HepG2 (cell line): ENCODE data around the gene HPCAL1. TPM values are rescaled to one million over a fixed set of nuclear protein-coding genes. Genes with fewer than 3 reads are reported as not detected.

Experiments
- CBX5 ChIP-seq: sonication (generic); formaldehyde crosslinking; IDR thresholded peaks from 2 replicates; pipeline ENCODE4 v1.4.0; 2020; ENCODE audit warnings: missing genetic modification reagents, borderline replicate concordance
- DMAP1 ChIP-seq: IDR thresholded peaks from 2 replicates; pipeline ENCODE4 v1.6.1; 2016
- ELF3 ChIP-seq: IDR thresholded peaks from 2 replicates; pipeline ENCODE4 v1.6.1; 2016; ENCODE audit warnings: missing genetic modification reagents, missing compliant biosample characterization
- JARID2 ChIP-seq: sonication (generic); formaldehyde crosslinking; IDR thresholded peaks from 2 replicates; pipeline ENCODE4 v1.8.1; 2023; ENCODE audit warnings: missing genetic modification reagents, inconsistent platforms; ENCODE audit not compliant: insufficient replicate concordance
- KAT8 ChIP-seq: IDR thresholded peaks from 2 replicates; pipeline ENCODE4 v1.6.1; 2016; ENCODE audit warnings: missing genetic modification reagents, missing compliant biosample characterization
- KDM1A ChIP-seq: IDR thresholded peaks from 2 replicates; pipeline ENCODE4 v1.6.1; 2016; ENCODE audit warnings: missing compliant biosample characterization
- LCORL ChIP-seq, 2 experiments: fragments of 450-650 bp in 1 of 2; sonication (generic) in 1 of 2; formaldehyde crosslinking in 1 of 2; IDR thresholded peaks; 2 replicates each; pipeline versions ENCODE4 v1.5.0 to v1.6.1; 2017 to 2020; ENCODE audit warnings: antibody characterized with exemption in 1 of 2, missing genetic modification reagents in 1 of 2
- MIER3 ChIP-seq: IDR thresholded peaks from 2 replicates; pipeline ENCODE4 v1.6.1; 2016; ENCODE audit warnings: missing compliant biosample characterization, borderline replicate concordance
- RARA ChIP-seq: IDR thresholded peaks from 2 replicates; pipeline ENCODE4 v1.6.1; 2016; ENCODE audit warnings: missing genetic modification reagents, missing compliant biosample characterization
- ZKSCAN8 ChIP-seq: IDR thresholded peaks from 2 replicates; pipeline ENCODE4 v1.6.1; 2016; ENCODE audit warnings: borderline replicate concordance, missing genetic modification reagents, missing compliant biosample characterization
- ZNF160 ChIP-seq: sonication (generic); formaldehyde crosslinking; IDR thresholded peaks from 2 replicates; pipeline ENCODE4 v1.8.0; 2022; ENCODE audit warnings: mild to moderate bottlenecking, inconsistent platforms, missing genetic modification reagents
- ZNF256 ChIP-seq: sonication (generic); formaldehyde crosslinking; conservative IDR thresholded peaks from 2 replicates; pipeline ENCODE4 v1.4.0; 2020; ENCODE audit warnings: missing genetic modification reagents
- ZNF33B ChIP-seq: sonication (generic); formaldehyde crosslinking; IDR thresholded peaks from 2 replicates; pipeline ENCODE4 v1.5.1; 2020; ENCODE audit warnings: mild to moderate bottlenecking, missing genetic modification reagents
- ZNF607 ChIP-seq: sonication (generic); formaldehyde crosslinking; IDR thresholded peaks from 2 replicates; pipeline ENCODE4 v1.5.1; 2020; ENCODE audit warnings: missing genetic modification reagents, mild to moderate bottlenecking, borderline replicate concordance
- ZSCAN31 ChIP-seq: sonication (generic); formaldehyde crosslinking; IDR thresholded peaks from 2 replicates; pipeline ENCODE4 v1.5.0; 2020; ENCODE audit warnings: low read depth, mild to moderate bottlenecking, missing genetic modification reagents
- polyA plus RNA-seq, 8 experiments: library from polyadenylated mRNA; depleted of rRNA in 3 of 8; stranded (reverse) in 7 of 8; unstranded in 1 of 8; fragments of >200 nt; fragmentation: Illumina TruSeq in 4 of 8; extraction: Trizol in 4 of 8; gene quantifications; 2 replicates each; pipeline versions ENCODE4 v1.2.1 to v1.2.3, GENCODE V29; 2011 to 2016; ENCODE audit warnings: low read depth in 4 of 8, missing spikeins in 1 of 8, mixed read lengths in 1 of 8; ENCODE audit not compliant: insufficient read depth in 1 of 8
- total RNA-seq, 5 experiments: library from RNA; depleted of rRNA; stranded (reverse); fragments of >200 nt; fragmentation: Illumina TruSeq; extraction: Trizol; gene quantifications; 2 replicates each; pipeline ENCODE4 v1.2.3, GENCODE V29; 2016; ENCODE audit warnings: low read depth in 1 of 5
- TF ChIP-seq, protein P1 (sequence below), 2 experiments: sonication (generic) in 1 of 2; formaldehyde crosslinking in 1 of 2; IDR thresholded peaks; 2 replicates each; pipeline versions ENCODE4 v1.4.0 to v1.6.1; 2018 to 2020; ENCODE audit warnings: missing genetic modification reagents in 2 of 2, borderline replicate concordance in 1 of 2, low read depth in 1 of 2, mild to moderate bottlenecking in 1 of 2, missing biosample characterization in 1 of 2
- TF ChIP-seq, protein P2 (sequence below): IDR thresholded peaks from 2 replicates; pipeline ENCODE4 v1.6.1; 2018; ENCODE audit warnings: missing genetic modification reagents
- TF ChIP-seq, protein P3 (sequence below): sonication (generic); formaldehyde crosslinking; conservative IDR thresholded peaks from 2 replicates; pipeline ENCODE4 v1.8.0; 2022; ENCODE audit warnings: missing genetic modification reagents
- TF ChIP-seq, protein P4 (sequence below): sonication (generic); formaldehyde crosslinking; IDR thresholded peaks from 2 replicates; pipeline ENCODE4 v1.8.1; 2023; ENCODE audit warnings: mild to moderate bottlenecking, missing genetic modification reagents
- TF ChIP-seq, protein P5 (sequence below): sonication (generic); formaldehyde crosslinking; IDR thresholded peaks from 2 replicates; pipeline ENCODE4 v1.5.1; 2020; ENCODE audit warnings: mild to moderate bottlenecking, missing genetic modification reagents, moderate library complexity

HPCAL1 gene
- total and polyA plus RNA-seq, 2 of the 13 experiments (the other 11 are each of a cell fraction or from before 2014, with no cell fraction given), result 29.5 to 29.9 TPM

DNA sequence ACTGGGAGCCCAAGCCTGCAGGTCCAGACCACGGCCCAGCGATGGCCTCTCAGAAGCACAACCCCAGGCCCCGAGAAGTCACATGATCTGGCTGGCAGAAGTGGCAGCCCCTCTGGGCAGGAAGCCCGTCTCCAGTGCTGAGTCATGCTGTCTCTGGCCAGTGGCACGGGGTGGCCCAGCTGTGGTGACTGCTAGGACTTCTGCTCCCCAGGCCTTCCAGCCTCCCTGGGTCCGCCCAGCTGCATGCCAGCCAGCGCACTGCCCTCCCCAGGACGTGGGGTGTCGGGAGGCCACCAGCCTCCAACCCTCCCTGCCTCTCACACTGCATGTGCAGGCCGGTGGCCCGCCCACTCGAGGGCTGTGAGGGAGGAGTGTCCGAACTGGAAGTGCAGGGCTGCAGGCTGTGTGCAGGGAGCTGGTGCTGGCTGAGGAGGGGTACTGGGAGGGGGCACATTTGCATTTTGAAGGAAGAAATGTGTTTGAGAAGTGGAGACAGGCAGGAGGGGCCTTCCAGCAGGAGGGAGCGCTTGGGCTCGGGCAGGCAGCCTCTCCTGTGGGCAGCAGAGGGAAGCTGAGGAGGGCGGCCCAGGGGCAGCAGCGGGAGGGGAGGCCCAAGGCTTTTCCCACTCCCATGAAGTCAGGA, 17.0 kb upstream of the HPCAL1 start (continued):
- peak; percentile 94; the same call in 1 of the 2 replicates for TF ChIP-seq CBX5
- peak; percentile 78 for TF ChIP-seq KAT8 (CRISPR knock-in tag)
- peak; percentile 52; the same call in 1 of the 2 replicates for TF ChIP-seq ELF3 (CRISPR knock-in tag)
- TF ChIP-seq JARID2 (CRISPR knock-in tag), result no peak
- peak; percentile 52; the same call in 1 of the 2 replicates for TF ChIP-seq ZNF160
- TF ChIP-seq, protein P1, sequence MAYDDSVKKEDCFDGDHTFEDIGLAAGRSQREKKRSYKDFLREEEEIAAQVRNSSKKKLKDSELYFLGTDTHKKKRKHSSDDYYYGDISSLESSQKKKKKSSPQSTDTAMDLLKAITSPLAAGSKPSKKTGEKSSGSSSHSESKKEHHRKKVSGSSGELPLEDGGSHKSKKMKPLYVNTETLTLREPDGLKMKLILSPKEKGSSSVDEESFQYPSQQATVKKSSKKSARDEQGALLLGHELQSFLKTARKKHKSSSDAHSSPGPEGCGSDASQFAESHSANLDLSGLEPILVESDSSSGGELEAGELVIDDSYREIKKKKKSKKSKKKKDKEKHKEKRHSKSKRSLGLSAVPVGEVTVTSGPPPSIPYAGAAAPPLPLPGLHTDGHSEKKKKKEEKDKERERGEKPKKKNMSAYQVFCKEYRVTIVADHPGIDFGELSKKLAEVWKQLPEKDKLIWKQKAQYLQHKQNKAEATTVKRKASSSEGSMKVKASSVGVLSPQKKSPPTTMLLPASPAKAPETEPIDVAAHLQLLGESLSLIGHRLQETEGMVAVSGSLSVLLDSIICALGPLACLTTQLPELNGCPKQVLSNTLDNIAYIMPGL (CRISPR knock-in tag; IDR thresholded peaks at IDR 0.05; ENCODE audit: borderline replicate concordance in 1 of 2, low read depth in 1 of 2), result peak; percentile 36 to 71; a peak in 1 of 4 replicates
- peak; percentile 27; the same call in 1 of the 2 replicates for TF ChIP-seq RARA (CRISPR knock-in tag)
- TF ChIP-seq, protein P2, sequence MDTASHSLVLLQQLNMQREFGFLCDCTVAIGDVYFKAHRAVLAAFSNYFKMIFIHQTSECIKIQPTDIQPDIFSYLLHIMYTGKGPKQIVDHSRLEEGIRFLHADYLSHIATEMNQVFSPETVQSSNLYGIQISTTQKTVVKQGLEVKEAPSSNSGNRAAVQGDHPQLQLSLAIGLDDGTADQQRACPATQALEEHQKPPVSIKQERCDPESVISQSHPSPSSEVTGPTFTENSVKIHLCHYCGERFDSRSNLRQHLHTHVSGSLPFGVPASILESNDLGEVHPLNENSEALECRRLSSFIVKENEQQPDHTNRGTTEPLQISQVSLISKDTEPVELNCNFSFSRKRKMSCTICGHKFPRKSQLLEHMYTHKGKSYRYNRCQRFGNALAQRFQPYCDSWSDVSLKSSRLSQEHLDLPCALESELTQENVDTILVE (CRISPR knock-in tag), result no peak
- peak; percentile 87 for TF ChIP-seq ZSCAN31 (CRISPR knock-in tag)
- peak; percentile 80 for TF ChIP-seq ZKSCAN8
- TF ChIP-seq, protein P3, sequence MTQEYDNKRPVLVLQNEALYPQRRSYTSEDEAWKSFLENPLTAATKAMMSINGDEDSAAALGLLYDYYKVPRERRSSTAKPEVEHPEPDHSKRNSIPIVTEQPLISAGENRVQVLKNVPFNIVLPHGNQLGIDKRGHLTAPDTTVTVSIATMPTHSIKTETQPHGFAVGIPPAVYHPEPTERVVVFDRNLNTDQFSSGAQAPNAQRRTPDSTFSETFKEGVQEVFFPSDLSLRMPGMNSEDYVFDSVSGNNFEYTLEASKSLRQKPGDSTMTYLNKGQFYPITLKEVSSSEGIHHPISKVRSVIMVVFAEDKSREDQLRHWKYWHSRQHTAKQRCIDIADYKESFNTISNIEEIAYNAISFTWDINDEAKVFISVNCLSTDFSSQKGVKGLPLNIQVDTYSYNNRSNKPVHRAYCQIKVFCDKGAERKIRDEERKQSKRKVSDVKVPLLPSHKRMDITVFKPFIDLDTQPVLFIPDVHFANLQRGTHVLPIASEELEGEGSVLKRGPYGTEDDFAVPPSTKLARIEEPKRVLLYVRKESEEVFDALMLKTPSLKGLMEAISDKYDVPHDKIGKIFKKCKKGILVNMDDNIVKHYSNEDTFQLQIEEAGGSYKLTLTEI (CRISPR knock-in tag), result no peak
- 0 out of 2 replicates have a peak, but pooled peaks have one; percentile 43 for TF ChIP-seq MIER3 (CRISPR knock-in tag)
- TF ChIP-seq ZNF33B (CRISPR knock-in tag), result peak; percentile 71; the same call in 1 of the 2 replicates
- peak; percentile 68 for TF ChIP-seq DMAP1 (CRISPR knock-in tag)
- TF ChIP-seq ZNF256, result no peak
- TF ChIP-seq KDM1A (CRISPR knock-in tag), result no peak
- TF ChIP-seq LCORL (IDR thresholded peaks at IDR 0.05), result no peak
- TF ChIP-seq LCORL (CRISPR knock-in tag; IDR thresholded peaks at IDR 0.05), result peak; percentile 56; the same call in 1 of the 2 replicates
- peak; percentile 35; the same call in 1 of the 2 replicates for TF ChIP-seq ZNF607 (CRISPR knock-in tag)
- TF ChIP-seq, protein P4, sequence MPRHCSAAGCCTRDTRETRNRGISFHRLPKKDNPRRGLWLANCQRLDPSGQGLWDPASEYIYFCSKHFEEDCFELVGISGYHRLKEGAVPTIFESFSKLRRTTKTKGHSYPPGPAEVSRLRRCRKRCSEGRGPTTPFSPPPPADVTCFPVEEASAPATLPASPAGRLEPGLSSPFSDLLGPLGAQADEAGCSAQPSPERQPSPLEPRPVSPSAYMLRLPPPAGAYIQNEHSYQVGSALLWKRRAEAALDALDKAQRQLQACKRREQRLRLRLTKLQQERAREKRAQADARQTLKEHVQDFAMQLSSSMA (CRISPR knock-in tag), result no peak; the same call in 1 of the 2 replicates
- TF ChIP-seq, protein P5, sequence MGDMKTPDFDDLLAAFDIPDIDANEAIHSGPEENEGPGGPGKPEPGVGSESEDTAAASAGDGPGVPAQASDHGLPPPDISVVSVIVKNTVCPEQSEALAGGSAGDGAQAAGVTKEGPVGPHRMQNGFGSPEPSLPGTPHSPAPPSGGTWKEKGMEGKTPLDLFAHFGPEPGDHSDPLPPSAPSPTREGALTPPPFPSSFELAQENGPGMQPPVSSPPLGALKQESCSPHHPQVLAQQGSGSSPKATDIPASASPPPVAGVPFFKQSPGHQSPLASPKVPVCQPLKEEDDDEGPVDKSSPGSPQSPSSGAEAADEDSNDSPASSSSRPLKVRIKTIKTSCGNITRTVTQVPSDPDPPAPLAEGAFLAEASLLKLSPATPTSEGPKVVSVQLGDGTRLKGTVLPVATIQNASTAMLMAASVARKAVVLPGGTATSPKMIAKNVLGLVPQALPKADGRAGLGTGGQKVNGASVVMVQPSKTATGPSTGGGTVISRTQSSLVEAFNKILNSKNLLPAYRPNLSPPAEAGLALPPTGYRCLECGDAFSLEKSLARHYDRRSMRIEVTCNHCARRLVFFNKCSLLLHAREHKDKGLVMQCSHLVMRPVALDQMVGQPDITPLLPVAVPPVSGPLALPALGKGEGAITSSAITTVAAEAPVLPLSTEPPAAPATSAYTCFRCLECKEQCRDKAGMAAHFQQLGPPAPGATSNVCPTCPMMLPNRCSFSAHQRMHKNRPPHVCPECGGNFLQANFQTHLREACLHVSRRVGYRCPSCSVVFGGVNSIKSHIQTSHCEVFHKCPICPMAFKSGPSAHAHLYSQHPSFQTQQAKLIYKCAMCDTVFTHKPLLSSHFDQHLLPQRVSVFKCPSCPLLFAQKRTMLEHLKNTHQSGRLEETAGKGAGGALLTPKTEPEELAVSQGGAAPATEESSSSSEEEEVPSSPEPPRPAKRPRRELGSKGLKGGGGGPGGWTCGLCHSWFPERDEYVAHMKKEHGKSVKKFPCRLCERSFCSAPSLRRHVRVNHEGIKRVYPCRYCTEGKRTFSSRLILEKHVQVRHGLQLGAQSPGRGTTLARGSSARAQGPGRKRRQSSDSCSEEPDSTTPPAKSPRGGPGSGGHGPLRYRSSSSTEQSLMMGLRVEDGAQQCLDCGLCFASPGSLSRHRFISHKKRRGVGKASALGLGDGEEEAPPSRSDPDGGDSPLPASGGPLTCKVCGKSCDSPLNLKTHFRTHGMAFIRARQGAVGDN, result peak; percentile 99
